Activated naive CD8-positive, alpha-beta T cell treated with anti-CD3 and anti-CD28 coated beads for 36 hours (primary cell): ENCODE measurements around the gene CR1. TPM values are rescaled to one million over a fixed set of nuclear protein-coding genes. Genes with fewer than 3 reads are reported as not detected.
"Not testable (repeated sequence)": the region's sequence is repeated elsewhere in the genome, so short reads cannot be mapped to it uniquely, and the experiment has no call there.

Experiments used
- DNase-seq: peaks from one replicate; pipeline ENCODE4 v3.0.0; 2021
- H3K27ac Mint-ChIP-seq: one replicate; pipeline ENCODE4 v1.8.0; 2022; ENCODE audit warnings: mild to moderate bottlenecking, moderate library complexity, mixed read lengths
- H3K27me3 Mint-ChIP-seq: one replicate; pipeline ENCODE4 v1.8.0; 2022; ENCODE audit warnings: mild to moderate bottlenecking, mixed read lengths
- H3K36me3 Mint-ChIP-seq: one replicate; pipeline ENCODE4 v1.8.0; 2021; ENCODE audit warnings: mild to moderate bottlenecking, mixed read lengths
- H3K4me1 Mint-ChIP-seq: one replicate; pipeline ENCODE4 v1.8.0; 2021; ENCODE audit warnings: mixed read lengths
- H3K4me3 Mint-ChIP-seq: one replicate; pipeline ENCODE4 v1.8.0; 2022; ENCODE audit warnings: mild to moderate bottlenecking, moderate library complexity, mixed read lengths
- H3K9me3 Mint-ChIP-seq: one replicate; pipeline ENCODE4 v1.8.0; 2022; ENCODE audit warnings: mixed read lengths
- total RNA-seq, 2 experiments: library from RNA; stranded (reverse); gene quantifications; one replicate each; pipeline ENCODE4 v1.2.3, GENCODE V29; 2021

Gene CR1
- total RNA-seq, 2 experiments from 2014 or later = not detected

DNA sequence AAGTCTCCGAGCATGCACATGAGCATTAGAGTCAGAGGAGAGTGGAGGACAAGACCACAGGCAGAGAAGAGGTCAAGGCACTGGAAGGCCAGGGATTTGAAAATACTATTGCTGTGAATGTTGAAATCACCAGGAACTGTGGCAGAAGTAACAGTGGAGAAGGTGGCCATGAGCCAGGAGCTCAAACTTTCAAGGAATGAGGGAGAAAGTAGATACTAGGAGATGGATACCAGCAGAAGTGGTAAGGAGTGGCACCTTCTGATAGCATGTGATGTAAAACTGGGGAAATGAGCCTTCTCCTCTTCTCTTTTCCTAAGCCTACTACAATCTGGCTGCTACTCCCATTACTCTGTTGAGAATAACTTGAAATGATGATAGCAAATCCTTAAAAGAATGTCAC lies 1.8 kb upstream of the CR1 start:
- no peaks in the 10 kb centered on the region for H3K36me3 Mint-ChIP-seq
- no peak overlapping the region for H3K27ac Mint-ChIP-seq
- no peak for DNase-seq
- peaks cover 8% of the 10 kb centered on the region for H3K4me1 Mint-ChIP-seq
- no peaks in the 10 kb centered on the region for H3K9me3 Mint-ChIP-seq
- no peak overlapping the region for H3K4me3 Mint-ChIP-seq
- H3K27me3 Mint-ChIP-seq = peaks cover 25% of the 10 kb centered on the region

DNA sequence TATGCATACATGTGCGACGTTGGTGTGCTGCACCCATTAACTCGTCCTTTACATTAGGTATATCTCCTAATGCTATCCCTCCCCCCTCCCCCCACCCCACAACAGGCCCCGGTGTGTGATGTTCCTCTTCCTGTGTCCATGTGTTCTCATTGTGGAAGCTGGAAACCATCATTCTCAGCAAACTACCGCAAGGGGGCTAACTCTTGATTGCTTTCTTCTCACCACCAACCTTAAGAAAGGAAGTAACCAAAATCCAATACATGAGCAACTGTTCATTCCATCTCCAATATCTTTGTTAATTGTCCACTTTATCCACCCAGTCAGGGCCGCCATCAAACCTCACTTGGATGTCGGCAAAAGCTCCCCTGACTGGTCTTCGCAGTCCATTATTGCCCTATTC lies 676 bp upstream of the CR1 start:
- peaks cover 12% of the 10 kb centered on the region for H3K4me1 Mint-ChIP-seq
- H3K9me3 Mint-ChIP-seq, H3K36me3 Mint-ChIP-seq, DNase-seq, H3K27ac Mint-ChIP-seq: not testable (repeated sequence)
- H3K27me3 Mint-ChIP-seq = peaks cover 25% of the 10 kb centered on the region
- H3K4me3 Mint-ChIP-seq = peak overlapping the region; percentile 74

DNA sequence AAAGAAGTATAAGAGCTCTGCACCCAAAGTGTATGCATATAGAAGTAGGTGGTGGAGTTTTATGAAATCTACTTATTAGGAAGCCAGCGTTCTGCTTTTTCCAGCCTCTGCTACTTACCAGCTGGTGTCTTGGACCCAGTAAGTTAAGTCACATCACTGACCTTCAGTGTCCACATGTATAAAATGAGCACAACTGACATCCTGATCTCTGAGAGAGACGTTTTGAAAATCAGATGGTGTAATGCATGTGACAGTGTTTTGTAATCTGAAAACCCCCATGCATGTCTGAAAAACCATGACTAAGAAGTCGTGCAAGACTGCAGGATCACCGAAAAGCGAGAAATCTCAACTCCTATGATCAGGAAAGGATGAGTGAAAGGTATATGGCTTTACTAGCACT lies 2.0 kb downstream of the CR1 start:
- no peak overlapping the region for H3K27ac Mint-ChIP-seq
- H3K4me3 Mint-ChIP-seq = no peak overlapping the region
- H3K9me3 Mint-ChIP-seq = no peaks in the 10 kb centered on the region
- no peak for DNase-seq
- H3K4me1 Mint-ChIP-seq = peaks cover 18% of the 10 kb centered on the region
- H3K36me3 Mint-ChIP-seq = no peaks in the 10 kb centered on the region
- H3K27me3 Mint-ChIP-seq = peaks cover 38% of the 10 kb centered on the region

- H3K36me3 Mint-ChIP-seq = no peaks in the 10 kb centered on the region
- peak overlapping the region; percentile 0 for H3K27ac Mint-ChIP-seq
- DNase-seq = peak; percentile 50
- H3K4me1 Mint-ChIP-seq = peaks cover 18% of the 10 kb centered on the region
- H3K9me3 Mint-ChIP-seq = no peaks in the 10 kb centered on the region
- peaks cover 40% of the 10 kb centered on the region for H3K27me3 Mint-ChIP-seq
- no peak overlapping the region for H3K4me3 Mint-ChIP-seq
Observed at GRCh38 chr1:207499573-207499972, 3.6 kb downstream of the CR1 start.

DNA sequence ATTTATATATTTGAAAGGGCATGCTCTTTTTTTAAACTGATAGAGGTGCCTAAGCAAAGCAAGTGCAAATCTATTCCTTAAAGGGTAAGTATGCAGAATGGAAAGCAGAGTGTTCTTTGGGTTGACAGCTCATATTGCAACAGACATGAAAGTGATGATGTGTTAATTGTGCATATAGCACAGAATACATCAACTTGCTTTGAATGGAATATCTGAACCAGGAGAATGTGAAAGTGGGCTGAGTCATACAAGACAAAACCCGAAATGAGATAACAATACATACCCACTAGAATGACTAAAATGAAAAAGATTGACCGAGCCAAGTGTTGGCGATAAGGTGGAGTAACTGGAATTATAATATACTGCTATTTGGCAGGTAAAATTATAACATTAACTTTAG lies 4.3 kb downstream of the CR1 start:
- Mint-ChIP-seq H3K27me3 (peaks cover 39% of the 10 kb centered on the region), H3K4me1 (peaks cover 18% of the 10 kb centered on the region), H3K27ac (no peak overlapping the region), H3K4me3 (no peak overlapping the region), H3K9me3 (no peaks in the 10 kb centered on the region), H3K36me3 (no peaks in the 10 kb centered on the region)
- no peak for DNase-seq

- Mint-ChIP-seq H3K4me3 (no peak overlapping the region), H3K9me3 (no peaks in the 10 kb centered on the region)
Observed at GRCh38 chr1:207501071-207501470, 5.1 kb downstream of the CR1 start.

GRCh38 chr1:207502726-207503125 lies 6.8 kb downstream of the CR1 start:
- Mint-ChIP-seq H3K9me3 (no peaks in the 10 kb centered on the region), H3K4me3 (no peak overlapping the region), H3K27ac (no peak overlapping the region), H3K4me1 (peaks cover 9% of the 10 kb centered on the region), H3K36me3 (no peaks in the 10 kb centered on the region), H3K27me3 (peaks cover 20% of the 10 kb centered on the region)
- no peak for DNase-seq

More at GRCh38 chr1:207501071-207501470, 5.1 kb downstream of the CR1 start:
- Mint-ChIP-seq H3K4me1 (peaks cover 13% of the 10 kb centered on the region), H3K27ac (no peak overlapping the region), H3K36me3 (no peaks in the 10 kb centered on the region), H3K27me3 (peaks cover 32% of the 10 kb centered on the region)
- no peak for DNase-seq

DNA sequence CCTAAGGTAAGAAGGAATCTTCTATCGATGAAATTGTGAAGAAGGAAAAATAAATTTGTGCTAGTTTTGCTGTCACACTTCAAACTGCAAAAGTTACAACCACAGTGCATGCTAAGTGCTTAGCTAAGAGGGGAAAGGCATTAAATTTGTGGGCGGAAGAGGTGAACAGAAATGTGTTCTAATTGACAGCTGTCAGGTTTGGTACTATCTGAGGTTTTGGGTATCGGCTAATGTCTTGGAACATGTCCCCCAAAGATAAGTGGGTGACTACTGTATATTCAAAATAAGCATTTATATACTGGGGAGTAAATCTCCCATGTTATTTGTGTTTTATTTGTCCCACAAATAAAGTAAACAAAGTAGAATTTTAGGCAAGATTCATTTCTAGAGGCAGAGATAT lies 8.0 kb downstream of the CR1 start:
- H3K27me3 Mint-ChIP-seq = peaks cover 16% of the 10 kb centered on the region
- no peaks in the 10 kb centered on the region for H3K9me3 Mint-ChIP-seq
- H3K4me3 Mint-ChIP-seq = no peak overlapping the region
- no peaks in the 10 kb centered on the region for H3K36me3 Mint-ChIP-seq
- DNase-seq = no peak
- peaks cover 9% of the 10 kb centered on the region for H3K4me1 Mint-ChIP-seq
- no peak overlapping the region for H3K27ac Mint-ChIP-seq

GRCh38 chr1:207504438-207504837 lies 8.5 kb downstream of the CR1 start:
- Mint-ChIP-seq H3K4me3 (no peak overlapping the region), H3K9me3 (no peaks in the 10 kb centered on the region), H3K27ac (no peak overlapping the region), H3K36me3 (no peaks in the 10 kb centered on the region), H3K27me3 (peaks cover 16% of the 10 kb centered on the region), H3K4me1 (peaks cover 8% of the 10 kb centered on the region)
- no peak for DNase-seq

GRCh38 chr1:207510444-207510843 lies 14.5 kb downstream of the CR1 start:
- Mint-ChIP-seq H3K27me3 (no peaks in the 10 kb centered on the region), H3K36me3 (no peaks in the 10 kb centered on the region), H3K9me3 (no peaks in the 10 kb centered on the region), H3K27ac (no peak overlapping the region), H3K4me1 (no peaks in the 10 kb centered on the region), H3K4me3 (no peak overlapping the region)
- DNase-seq = no peak

DNA sequence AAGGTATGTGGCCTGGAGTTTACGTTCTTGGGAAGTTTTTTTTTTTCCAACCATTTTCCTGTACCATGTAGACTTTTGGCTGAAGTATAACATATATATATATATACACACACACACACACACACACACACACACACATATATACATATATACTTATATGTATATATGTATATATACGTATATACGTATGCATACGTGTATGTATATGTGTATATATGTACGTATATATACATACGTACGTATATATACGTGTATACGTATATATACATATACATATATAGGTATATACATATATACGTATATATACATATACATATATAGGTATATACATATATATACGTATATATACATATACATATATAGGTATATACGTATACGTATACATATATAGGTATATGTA lies 18.9 kb downstream of the CR1 start:
- H3K27ac Mint-ChIP-seq = no peak overlapping the region
- DNase-seq = no peak
- peaks cover 1% of the 10 kb centered on the region for H3K36me3 Mint-ChIP-seq
- H3K4me3 Mint-ChIP-seq = no peak overlapping the region
- no peaks in the 10 kb centered on the region for H3K9me3 Mint-ChIP-seq
- no peaks in the 10 kb centered on the region for H3K27me3 Mint-ChIP-seq
- no peaks in the 10 kb centered on the region for H3K4me1 Mint-ChIP-seq

GRCh38 chr1:207516729-207517128 lies 20.8 kb downstream of the CR1 start:
- Mint-ChIP-seq H3K36me3 (peaks cover 1% of the 10 kb centered on the region), H3K4me1 (no peaks in the 10 kb centered on the region), H3K27me3 (no peaks in the 10 kb centered on the region), H3K9me3 (no peaks in the 10 kb centered on the region), H3K4me3 (no peak overlapping the region), H3K27ac (no peak overlapping the region)
- DNase-seq = no peak

GRCh38 chr1:207518608-207519236 lies 22.8 kb downstream of the CR1 start:
- H3K27me3 Mint-ChIP-seq = no peaks in the 10 kb centered on the region
- no peaks in the 10 kb centered on the region for H3K9me3 Mint-ChIP-seq
- H3K36me3 Mint-ChIP-seq = peaks cover 1% of the 10 kb centered on the region
- H3K27ac Mint-ChIP-seq = no peak overlapping the region
- no peak for DNase-seq
- H3K4me3 Mint-ChIP-seq = no peak overlapping the region
- no peaks in the 10 kb centered on the region for H3K4me1 Mint-ChIP-seq

GRCh38 chr1:207519505-207520399 lies 23.8 kb downstream of the CR1 start:
- Mint-ChIP-seq H3K9me3 (no peaks in the 10 kb centered on the region), H3K4me3 (no peak overlapping the region), H3K27me3 (no peaks in the 10 kb centered on the region), H3K36me3 (peaks cover 1% of the 10 kb centered on the region), H3K27ac (no peak overlapping the region), H3K4me1 (no peaks in the 10 kb centered on the region)
- DNase-seq = no peak

DNA sequence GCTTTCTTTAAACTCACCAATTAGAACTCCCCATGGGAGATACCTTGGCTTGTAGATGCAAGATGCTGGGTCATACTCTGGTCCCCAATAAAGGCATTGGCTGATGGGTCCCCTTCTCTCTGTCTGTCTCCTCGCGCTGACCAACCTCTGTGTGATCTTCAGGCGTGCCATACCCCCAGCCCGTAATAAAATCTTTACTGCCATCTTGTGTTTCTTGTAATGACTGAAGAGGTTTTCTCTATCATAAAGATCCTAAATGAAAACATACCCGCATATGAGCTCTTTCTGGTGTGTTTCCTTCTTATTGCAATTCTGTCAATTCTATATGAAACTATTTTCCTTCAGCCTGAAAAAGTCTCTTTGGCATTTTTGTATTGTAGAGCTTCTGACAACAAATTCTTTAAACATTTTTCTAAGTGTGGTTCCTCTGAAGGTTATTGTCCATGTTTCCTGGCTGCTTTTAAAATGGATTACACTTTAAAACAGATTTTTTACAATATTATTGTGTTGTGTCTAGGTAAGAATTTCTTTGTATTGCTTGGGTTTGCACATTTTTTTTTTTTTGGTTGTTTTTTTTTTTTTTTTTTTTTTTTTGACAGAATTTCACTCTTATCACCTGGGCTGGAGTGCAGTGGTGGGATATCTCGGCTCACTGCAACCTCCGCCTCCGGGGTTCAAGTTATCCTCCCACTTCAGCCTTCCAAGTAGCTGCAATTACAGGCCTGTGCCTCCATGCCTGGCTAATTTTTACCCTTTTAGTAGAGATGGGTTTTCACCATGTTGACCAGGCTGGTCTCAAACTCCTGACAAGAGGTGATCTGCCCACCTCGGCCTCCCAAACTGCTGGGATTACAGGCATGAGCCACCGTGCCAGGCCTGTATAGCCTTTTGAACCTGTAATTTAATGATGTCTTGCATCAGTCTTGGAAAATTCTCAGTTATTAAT lies 24.7 kb downstream of the CR1 start:
- H3K4me3 Mint-ChIP-seq, H3K27ac Mint-ChIP-seq, H3K36me3 Mint-ChIP-seq, H3K9me3 Mint-ChIP-seq, DNase-seq, H3K27me3 Mint-ChIP-seq, H3K4me1 Mint-ChIP-seq: not testable (repeated sequence)
